ENCODE results near the gene PTK7.

PTK7 gene

GRCh38 chr6:43181621-43181941 lies 105.5 kb downstream of the PTK7 start:
- peaks cover 41% of the 10 kb centered on the region for H3K79me2 ChIP-seq (ENCODE audit: insufficient read depth, low read length)
- H4K20me1 ChIP-seq (ENCODE audit: insufficient read depth, low read length, poor library complexity, severe bottlenecking) = peaks cover 4% of the 10 kb centered on the region
- TF ChIP-seq CTCF (conservative IDR thresholded peaks at IDR 0.05; ENCODE audit: low read length) = no peak
- TF ChIP-seq EZH2phosphoT487 (IDR thresholded peaks at IDR 0.05; ENCODE audit: borderline replicate concordance) = no peak
- H3K9me2 ChIP-seq (replicated peaks; ENCODE audit: low read depth, low read length) = no peaks in the 10 kb centered on the region
- no peaks in the 10 kb centered on the region for H3K27me3 ChIP-seq (ENCODE audit: insufficient read depth, low read length, poor library complexity, severe bottlenecking)
- peaks cover 16% of the 10 kb centered on the region for H3F3A ChIP-seq (ENCODE audit: low read depth)
- peak overlapping the region; percentile 96 for H3K4me2 ChIP-seq (ENCODE audit: low read depth, low read length, poor library complexity, severe bottlenecking)
- H3K4me1 ChIP-seq (ENCODE audit: insufficient read depth, low read length, poor library complexity, severe bottlenecking) = peaks cover 44% of the 10 kb centered on the region
- peak overlapping the region; percentile 86; the same call in 1 of the 2 replicates for H2AFZ ChIP-seq (ENCODE audit: low read length)
- H3K4me3 ChIP-seq (ENCODE audit: low read length, poor library complexity, severe bottlenecking) = peak overlapping the region; percentile 100
- peaks cover 30% of the 10 kb centered on the region; the same call in 1 of the 2 replicates for H3K36me3 ChIP-seq (ENCODE audit: insufficient read depth, low read length)
- H3K9me3 ChIP-seq (ENCODE audit: insufficient read depth, low read depth, low read length) = no peaks in the 10 kb centered on the region
- peak overlapping the region; percentile 97 for H3K9ac ChIP-seq (ENCODE audit: low read depth, low read length, poor library complexity, severe bottlenecking)

- H2AFZ ChIP-seq (ENCODE audit: low read length) = peak within 1 kb of the TSS; percentile 86
- peaks cover 32% of the 10 kb centered on the region; the same call in 1 of the 2 replicates for H3K36me3 ChIP-seq (ENCODE audit: insufficient read depth, low read length)
- H3K4me1 ChIP-seq (ENCODE audit: insufficient read depth, low read length, poor library complexity, severe bottlenecking) = peaks cover 44% of the 10 kb centered on the region
- no peaks in the 10 kb centered on the region for H3K9me2 ChIP-seq (replicated peaks; ENCODE audit: low read depth, low read length)
- H3K4me3 ChIP-seq (ENCODE audit: low read length, poor library complexity, severe bottlenecking) = peak within 1 kb of the TSS; percentile 100
- no peaks in the 10 kb centered on the region for H3K9me3 ChIP-seq (ENCODE audit: insufficient read depth, low read depth, low read length)
- peak within 1 kb of the TSS; percentile 97 for H3K9ac ChIP-seq (ENCODE audit: low read depth, low read length, poor library complexity, severe bottlenecking)
- peaks cover 16% of the 10 kb centered on the region for H3F3A ChIP-seq (ENCODE audit: low read depth)
- no peaks in the 10 kb centered on the region for H4K20me1 ChIP-seq (ENCODE audit: insufficient read depth, low read length, poor library complexity, severe bottlenecking)
- H3K27me3 ChIP-seq (ENCODE audit: insufficient read depth, low read length, poor library complexity, severe bottlenecking) = no peaks in the 10 kb centered on the region
- peak within 1 kb of the TSS; percentile 96 for H3K4me2 ChIP-seq (ENCODE audit: low read depth, low read length, poor library complexity, severe bottlenecking)
- peaks cover 36% of the 10 kb centered on the region for H3K79me2 ChIP-seq (ENCODE audit: insufficient read depth, low read length)
- TF ChIP-seq CTCF (conservative IDR thresholded peaks at IDR 0.05; ENCODE audit: low read length) (no peak), EZH2phosphoT487 (IDR thresholded peaks at IDR 0.05; ENCODE audit: borderline replicate concordance) (no peak)
Measured at GRCh38 chr6:43181942-43182860, 106.1 kb downstream of the PTK7 start, which contains the start of gene CUL9. TSS of gene CUL9 (plus strand) at chr6:43182196. CDS start at chr6:43184311, 2,115 bp downstream.

GRCh38 chr6:43183441-43183840 lies 107.3 kb downstream of the PTK7 start:
- Histone ChIP-seq H3K79me2 (ENCODE audit: insufficient read depth, low read length) (peaks cover 32% of the 10 kb centered on the region), H3K9me3 (ENCODE audit: insufficient read depth, low read depth, low read length) (no peaks in the 10 kb centered on the region), H3K9me2 (replicated peaks; ENCODE audit: low read depth, low read length) (no peaks in the 10 kb centered on the region), H3K27me3 (ENCODE audit: insufficient read depth, low read length, poor library complexity, severe bottlenecking) (no peaks in the 10 kb centered on the region), H2AFZ (ENCODE audit: low read length) (no peak overlapping the region), H3K36me3 (ENCODE audit: insufficient read depth, low read length) (peaks cover 28% of the 10 kb centered on the region; the same call in 1 of the 2 replicates), H3K4me3 (ENCODE audit: low read length, poor library complexity, severe bottlenecking) (peak overlapping the region; percentile 100), H3K9ac (ENCODE audit: low read depth, low read length, poor library complexity, severe bottlenecking) (peak overlapping the region; percentile 97), H4K20me1 (ENCODE audit: insufficient read depth, low read length, poor library complexity, severe bottlenecking) (no peaks in the 10 kb centered on the region), H3K4me2 (ENCODE audit: low read depth, low read length, poor library complexity, severe bottlenecking) (peak overlapping the region; percentile 96), H3F3A (ENCODE audit: low read depth) (peaks cover 16% of the 10 kb centered on the region), H3K4me1 (ENCODE audit: insufficient read depth, low read length, poor library complexity, severe bottlenecking) (peaks cover 44% of the 10 kb centered on the region)
- TF ChIP-seq CTCF (conservative IDR thresholded peaks at IDR 0.05; ENCODE audit: low read length) (no peak), EZH2phosphoT487 (IDR thresholded peaks at IDR 0.05; ENCODE audit: borderline replicate concordance) (no peak)
